HG03521 (cell line): ENCODE data around the gene TEDC1.

Source experiments
- ATAC-seq: cut with Tn5 transposase; IDR thresholded peaks from one replicate; pipeline ENCODE4 v1.9.1; 2021; ENCODE audit warnings: mild to moderate bottlenecking, moderate library complexity; ENCODE audit not compliant: unreplicated experiment

The TEDC1 gene, protein sequence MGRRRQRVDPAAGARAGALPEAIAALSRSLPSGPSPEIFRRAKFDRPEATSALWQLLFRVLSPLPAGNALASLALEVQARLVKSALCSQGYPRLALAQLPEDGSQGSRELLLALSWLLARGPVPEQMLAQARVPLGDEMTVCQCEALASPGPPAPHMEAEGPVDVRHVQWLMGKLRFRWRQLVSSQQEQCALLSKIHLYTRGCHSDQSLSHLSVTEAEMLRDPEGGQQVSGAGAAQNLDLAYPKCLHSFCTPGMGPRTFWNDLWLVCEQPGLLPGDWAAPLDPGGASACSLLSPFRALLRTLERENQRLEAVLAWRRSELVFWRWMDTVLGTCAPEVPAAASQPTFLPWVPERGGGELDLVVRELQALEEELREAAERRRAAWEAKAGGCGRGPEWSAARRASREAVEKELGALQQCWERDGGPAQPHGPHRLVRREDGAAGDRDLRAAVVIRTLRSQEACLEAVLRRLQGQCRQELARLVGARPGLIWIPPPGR

GRCh38 chr14:105490572-105491365, at the start of gene TEDC1:
Gene TEDC1, plus strand, starts transcription at chr14:105491246. Its CDS starts 130 bp downstream, at chr14:105491376.
- ATAC-seq, result peak; percentile 64

DNA sequence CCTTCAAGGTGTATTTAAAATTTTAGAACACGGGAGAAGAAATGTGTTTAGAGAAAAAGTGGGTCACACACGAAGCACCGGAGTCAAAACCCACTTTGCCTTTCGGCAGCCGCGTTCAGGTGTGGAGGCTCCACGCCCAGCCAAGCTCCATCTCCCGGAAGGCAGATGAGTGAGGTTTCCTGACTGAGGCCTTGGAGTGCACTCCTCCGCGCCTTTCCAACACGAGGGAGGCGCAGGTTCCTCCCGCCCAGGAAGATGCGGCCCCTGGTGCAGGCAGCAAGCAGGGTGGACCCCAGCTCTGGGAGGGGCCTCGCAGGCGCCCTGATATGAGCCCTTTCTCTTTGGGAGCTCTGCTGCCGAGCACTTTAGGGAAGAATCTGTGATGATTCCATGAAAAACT, 48.9 kb upstream of the TEDC1 start:
- no peak for ATAC-seq

DNA sequence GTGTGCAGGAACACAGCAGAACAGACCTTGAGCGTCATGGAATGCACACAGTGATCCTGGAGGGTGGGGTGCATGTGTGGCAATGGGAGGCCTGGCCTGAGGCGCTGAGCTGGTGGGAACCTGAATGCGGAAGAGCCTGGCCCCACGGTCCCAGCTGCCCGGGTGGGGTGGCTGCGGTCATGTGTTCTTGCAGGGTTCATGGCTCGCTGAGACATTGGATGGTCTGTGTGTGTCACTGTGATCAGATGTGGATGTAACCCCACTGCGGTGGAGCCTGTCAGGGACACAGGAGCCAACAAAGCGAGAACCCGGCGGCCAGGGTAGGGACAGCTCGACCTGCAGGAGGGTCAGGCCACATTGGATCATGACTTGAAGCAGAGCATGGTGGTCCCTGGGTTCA, 48.2 kb upstream of the TEDC1 start:
- no peak for ATAC-seq

DNA sequence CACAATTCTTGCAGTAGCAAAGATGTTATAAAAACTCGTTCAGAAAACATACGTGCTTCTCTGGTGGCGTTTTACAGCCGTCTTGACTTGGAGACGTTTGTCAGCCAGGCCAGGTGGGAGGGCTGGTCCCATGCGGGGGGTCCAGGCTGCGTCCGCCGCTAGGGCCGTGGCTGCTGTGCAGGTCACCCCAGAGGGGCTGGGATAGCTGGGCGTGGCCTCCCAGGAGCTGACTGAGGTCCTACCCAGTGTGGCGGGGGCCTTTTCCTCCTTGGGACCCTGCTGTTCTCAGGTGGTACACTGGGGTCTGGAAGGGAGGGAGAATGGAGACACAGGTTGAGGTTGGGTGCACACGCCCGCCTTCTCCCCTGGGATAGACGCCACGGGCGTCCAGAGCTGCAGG, 46.2 kb upstream of the TEDC1 start:
- no peak for ATAC-seq

DNA sequence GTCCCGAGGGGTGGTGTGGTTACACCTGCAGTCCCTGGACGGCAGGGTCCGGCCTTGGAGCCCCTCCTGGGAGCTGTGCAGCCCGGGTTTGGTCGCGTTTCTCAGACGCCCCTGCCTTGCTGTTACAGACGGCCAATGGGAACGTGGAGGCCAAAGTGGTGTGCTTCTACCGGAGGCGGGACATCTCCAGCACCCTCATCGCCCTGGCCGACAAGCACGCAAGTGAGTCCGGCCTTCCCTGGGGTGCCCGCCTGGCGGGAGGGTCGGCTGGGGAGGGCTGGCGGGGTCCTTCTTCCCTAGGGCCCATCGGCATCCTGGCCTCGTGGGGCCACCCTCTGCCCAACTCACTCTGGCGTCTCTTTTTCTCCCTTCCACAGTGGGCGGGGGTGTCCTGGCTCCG, 45.8 kb upstream of the TEDC1 start:
- no peak for ATAC-seq

DNA sequence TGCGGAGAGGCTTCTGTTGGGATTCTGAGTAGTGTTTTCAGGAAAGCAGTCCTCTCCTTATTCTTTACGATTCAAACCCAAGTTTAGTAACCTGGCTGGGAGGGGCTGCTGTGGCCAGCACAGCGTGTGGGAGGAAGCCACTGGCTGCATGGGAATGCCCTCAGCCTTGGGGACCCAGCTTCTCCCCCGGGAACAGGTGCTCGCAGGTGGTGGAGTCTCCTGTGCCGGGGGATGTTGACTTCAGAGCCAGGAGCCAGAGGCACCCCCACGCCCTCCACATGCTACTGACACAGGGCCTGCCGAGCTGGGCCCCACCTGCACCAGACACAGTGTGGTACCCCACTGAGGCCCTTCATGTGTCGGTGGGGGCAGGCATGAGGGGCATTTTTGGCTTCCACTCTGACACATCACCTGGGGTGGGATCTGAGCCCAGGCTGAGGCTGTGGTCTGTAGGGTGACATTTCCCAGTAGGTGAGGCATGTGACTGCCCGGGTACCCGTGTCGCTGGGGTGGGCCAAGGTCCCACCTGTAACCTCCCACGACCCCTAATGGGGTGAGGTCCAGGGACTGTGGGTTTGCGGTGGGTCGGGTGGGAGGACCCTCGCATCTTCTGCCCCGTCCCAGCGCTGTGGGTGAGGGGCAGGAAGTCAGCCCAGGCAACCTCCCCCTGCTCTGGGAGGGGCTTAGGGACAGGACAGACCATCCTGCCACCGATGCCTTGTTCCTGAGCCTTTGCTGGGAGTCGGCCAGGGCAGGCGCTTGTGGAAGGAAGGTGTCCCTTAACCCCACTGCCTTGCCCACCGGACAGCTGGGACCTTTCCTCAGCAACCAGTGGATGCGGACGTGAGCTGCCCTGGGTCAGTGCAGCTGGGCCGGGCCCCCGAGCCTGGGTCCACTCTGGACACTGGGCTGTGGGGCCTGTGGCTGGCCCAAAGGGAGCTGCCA, 44.9 kb upstream of the TEDC1 start:
- ATAC-seq, result no peak

GRCh38 chr14:105446971-105447370, 44.1 kb upstream of the TEDC1 start:
- no peak for ATAC-seq

GRCh38 chr14:105447651-105448640, 43.1 kb upstream of the TEDC1 start:
- no peak for ATAC-seq

- ATAC-seq, result no peak
Observed at GRCh38 chr14:105448706-105449111, 42.3 kb upstream of the TEDC1 start.

GRCh38 chr14:105449276-105450122, 41.5 kb upstream of the TEDC1 start:
- no peak for ATAC-seq

- ATAC-seq, result no peak
Observed at GRCh38 chr14:105450123-105450505, 40.9 kb upstream of the TEDC1 start.

GRCh38 chr14:105450864-105451720, 40.0 kb upstream of the TEDC1 start:
- ATAC-seq, result no peak

DNA sequence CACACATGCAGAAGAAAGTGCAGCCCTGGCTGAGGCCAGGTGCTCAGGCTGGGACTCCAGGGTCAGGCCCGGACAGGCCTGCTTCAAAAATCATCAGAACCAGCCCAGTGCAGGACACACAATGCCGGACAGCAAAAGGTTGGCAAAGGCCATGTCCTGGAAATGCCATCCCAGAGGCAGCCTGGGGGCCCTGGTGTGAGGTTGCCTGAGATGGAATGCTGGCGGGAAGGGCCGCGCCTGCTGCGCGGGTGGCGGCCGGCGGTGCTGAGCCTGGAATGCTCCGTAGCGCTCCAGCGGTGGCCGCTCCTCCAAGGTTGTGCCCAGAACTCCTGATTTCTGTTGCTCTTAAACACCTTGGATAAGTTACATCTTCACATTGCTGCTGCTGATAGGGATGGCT, 38.1 kb upstream of the TEDC1 start:
- no peak for ATAC-seq

- ATAC-seq, result no peak
Observed at GRCh38 chr14:105453847-105454246, 37.2 kb upstream of the TEDC1 start.

DNA sequence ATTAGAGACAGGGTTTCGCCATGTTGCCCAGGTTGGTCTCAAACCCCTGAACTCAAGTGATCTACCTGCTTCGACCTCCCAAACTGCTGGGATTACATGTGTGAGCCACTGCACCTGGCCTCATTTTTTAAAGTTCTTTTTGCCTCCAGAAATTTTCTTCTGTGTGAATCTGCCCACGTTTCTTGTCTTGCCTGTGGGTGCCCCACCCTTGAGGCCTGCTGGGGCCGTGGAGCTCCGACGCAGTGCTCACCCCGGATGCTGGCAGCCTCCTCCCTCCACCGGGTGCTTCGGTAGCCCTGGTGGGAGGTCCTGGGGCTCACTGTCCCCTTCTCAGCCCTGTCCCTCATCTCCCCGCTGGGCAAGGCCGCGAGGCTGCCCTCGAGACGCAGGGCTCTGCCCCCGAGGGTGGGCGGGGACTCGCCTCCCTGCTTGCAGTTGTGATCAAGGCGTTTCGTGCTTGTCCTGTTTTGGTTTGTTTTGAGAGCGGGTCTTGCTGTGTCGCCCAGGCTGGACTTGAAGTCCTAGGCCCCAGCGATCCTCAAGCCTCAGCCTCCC, 35.9 kb upstream of the TEDC1 start:
- ATAC-seq, result no peak

DNA sequence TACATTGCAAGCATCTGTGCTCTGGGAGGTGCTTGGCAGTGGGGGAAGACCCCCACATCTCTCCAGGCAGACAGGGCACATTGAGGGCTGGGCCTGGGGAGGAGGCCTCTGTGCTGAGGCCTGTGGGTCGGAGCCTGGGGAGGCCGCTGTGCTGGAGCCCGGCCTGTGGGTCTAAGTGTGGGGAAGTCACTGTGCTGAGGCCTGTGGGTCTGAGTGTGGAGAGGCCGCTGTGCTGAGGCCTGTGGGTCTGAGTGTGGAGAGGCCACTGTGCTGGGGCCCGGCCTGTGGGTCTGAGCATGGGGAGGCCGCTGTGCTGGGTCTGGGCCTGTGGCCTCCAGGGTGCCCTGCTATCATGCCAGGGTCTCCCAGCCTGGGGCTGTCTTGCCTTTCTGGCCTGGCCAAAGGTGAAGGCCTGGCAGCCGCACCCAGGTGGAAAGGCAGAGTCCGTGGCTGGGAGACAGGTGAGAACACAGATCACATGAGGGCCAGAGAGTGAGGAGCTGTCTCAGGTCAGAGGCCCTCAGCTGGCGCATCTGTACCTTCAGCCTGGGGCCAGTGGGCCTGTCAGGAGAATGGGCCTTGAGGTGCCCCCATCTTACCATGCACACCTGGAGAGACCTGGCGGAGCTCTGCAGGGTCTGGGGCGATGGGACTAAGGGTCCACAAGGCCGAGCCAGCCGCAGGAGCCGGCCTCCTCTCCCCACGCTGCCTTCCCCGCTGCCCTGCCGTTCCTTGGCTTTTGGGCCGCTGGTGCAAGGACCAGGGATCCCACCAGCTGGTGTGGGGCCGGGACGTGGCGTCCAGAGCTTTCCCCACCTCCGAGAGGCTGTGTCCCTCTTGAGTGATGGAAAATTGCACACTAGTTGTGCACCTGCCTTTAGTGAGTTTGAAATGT, 35.0 kb upstream of the TEDC1 start:
- ATAC-seq, result no peak
